Tibial nerve (tissue), 4 donors: ENCODE measurements around the gene HOMER3.

Source experiments
- CTCF ChIP-seq, 5 experiments: fragments of 200-600 bp in 3 of 5; fragments of 450-650 bp in 2 of 5; sonication (generic) in 3 of 5; IDR thresholded peaks; one replicate each; pipeline ENCODE4 v1.5.1; 2016 to 2019; ENCODE audit warnings: antibody characterized with exemption in 5 of 5, mild to moderate bottlenecking in 3 of 5, moderate library complexity in 2 of 5
- EP300 ChIP-seq, 2 donors: sonication (generic); formaldehyde crosslinking; IDR thresholded peaks; one replicate each; pipeline ENCODE4 v1.6.1; 2017; ENCODE audit warnings: antibody characterized with exemption in 2 of 2, mild to moderate bottlenecking in 1 of 2
- POLR2A ChIP-seq, 2 donors: fragments of 450-650 bp; IDR thresholded peaks; one replicate each; pipeline ENCODE4 v1.6.1; 2017; ENCODE audit warnings: antibody characterized with exemption in 2 of 2, mild to moderate bottlenecking in 2 of 2, moderate library complexity in 2 of 2

- TF ChIP-seq CTCF (IDR thresholded peaks at IDR 0.05) (no peak), POLR2A (IDR thresholded peaks at IDR 0.05) (no peak), EP300 (IDR thresholded peaks at IDR 0.05) (no peak)
Measured at GRCh38 chr19:18942692-18943091, 1.7 kb upstream of the HOMER3 start.
